ENCODE results near the gene PARP11.

DNA sequence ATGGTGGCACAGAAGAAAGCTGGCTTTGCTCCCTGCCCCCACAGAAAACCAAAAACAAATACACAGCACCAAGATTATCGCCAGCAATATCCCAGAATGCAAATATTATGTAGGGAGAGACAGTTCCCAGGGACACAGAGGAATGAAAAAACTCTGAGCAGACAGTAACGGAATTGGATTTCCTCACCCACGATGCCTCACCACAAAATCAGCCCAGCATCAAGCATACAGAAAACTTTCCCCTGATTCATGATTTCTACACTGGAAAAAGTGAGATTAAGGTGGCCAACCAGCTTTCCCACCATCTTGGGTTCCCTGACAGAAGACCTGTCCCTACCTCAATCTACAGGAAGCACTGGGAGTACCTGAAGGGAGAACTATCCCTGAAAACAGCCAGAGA is 36.6 kb downstream of the PARP11 start:
- TF ChIP-seq, protein P1, sequence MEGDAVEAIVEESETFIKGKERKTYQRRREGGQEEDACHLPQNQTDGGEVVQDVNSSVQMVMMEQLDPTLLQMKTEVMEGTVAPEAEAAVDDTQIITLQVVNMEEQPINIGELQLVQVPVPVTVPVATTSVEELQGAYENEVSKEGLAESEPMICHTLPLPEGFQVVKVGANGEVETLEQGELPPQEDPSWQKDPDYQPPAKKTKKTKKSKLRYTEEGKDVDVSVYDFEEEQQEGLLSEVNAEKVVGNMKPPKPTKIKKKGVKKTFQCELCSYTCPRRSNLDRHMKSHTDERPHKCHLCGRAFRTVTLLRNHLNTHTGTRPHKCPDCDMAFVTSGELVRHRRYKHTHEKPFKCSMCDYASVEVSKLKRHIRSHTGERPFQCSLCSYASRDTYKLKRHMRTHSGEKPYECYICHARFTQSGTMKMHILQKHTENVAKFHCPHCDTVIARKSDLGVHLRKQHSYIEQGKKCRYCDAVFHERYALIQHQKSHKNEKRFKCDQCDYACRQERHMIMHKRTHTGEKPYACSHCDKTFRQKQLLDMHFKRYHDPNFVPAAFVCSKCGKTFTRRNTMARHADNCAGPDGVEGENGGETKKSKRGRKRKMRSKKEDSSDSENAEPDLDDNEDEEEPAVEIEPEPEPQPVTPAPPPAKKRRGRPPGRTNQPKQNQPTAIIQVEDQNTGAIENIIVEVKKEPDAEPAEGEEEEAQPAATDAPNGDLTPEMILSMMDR (IDR thresholded peaks at IDR 0.05) = no peak
- TF ChIP-seq POLR2A (IDR thresholded peaks at IDR 0.05) (no peak), EP300 (IDR thresholded peaks at IDR 0.05) (no peak)
